ENCODE results near the gene CSNK2A1.

DNA sequence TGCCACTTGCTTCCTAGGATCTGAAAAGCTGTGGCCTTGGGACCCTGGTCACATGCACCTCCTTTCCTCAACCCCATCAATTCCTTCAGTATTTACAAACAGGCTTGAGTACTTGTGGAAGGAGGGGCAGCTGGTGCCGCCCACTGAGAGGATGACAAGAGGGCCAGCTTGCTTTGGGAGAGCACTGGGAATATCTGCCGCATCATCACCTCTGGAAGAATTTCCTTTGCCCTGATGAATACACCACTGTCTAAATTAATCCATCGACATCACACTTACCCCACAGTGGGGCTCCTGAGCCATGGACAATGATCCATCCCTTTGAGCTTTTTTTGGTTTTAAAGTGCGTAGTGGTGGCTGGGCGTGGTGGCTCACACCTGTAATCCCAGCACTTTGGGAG lies 107.1 kb downstream of the CSNK2A1 start:
- TF ChIP-seq, protein P1, sequence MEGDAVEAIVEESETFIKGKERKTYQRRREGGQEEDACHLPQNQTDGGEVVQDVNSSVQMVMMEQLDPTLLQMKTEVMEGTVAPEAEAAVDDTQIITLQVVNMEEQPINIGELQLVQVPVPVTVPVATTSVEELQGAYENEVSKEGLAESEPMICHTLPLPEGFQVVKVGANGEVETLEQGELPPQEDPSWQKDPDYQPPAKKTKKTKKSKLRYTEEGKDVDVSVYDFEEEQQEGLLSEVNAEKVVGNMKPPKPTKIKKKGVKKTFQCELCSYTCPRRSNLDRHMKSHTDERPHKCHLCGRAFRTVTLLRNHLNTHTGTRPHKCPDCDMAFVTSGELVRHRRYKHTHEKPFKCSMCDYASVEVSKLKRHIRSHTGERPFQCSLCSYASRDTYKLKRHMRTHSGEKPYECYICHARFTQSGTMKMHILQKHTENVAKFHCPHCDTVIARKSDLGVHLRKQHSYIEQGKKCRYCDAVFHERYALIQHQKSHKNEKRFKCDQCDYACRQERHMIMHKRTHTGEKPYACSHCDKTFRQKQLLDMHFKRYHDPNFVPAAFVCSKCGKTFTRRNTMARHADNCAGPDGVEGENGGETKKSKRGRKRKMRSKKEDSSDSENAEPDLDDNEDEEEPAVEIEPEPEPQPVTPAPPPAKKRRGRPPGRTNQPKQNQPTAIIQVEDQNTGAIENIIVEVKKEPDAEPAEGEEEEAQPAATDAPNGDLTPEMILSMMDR (IDR thresholded peaks at IDR 0.05; ENCODE audit: low read length) = no peak
- TF ChIP-seq EZH2 (optimal IDR thresholded peaks at IDR 0.05; ENCODE audit: low read depth, low read length) (no peak), EZH2phosphoT487 (IDR thresholded peaks at IDR 0.05; ENCODE audit: low read length) (no peak)

All from MM.1S (cell line).